ENCODE measurements around the gene F7. TPM values are rescaled to one million over a fixed set of nuclear protein-coding genes. Genes with fewer than 3 reads are reported as not detected.
A peak's percentile ranks its signal among the peaks of the same experiment; 100 is the strongest.

F7 gene
- total and polyA plus RNA-seq, 9 of the 15 experiments (the other 6 are each of a cell fraction or from before 2014, with no cell fraction given): not detected

GRCh38 chr13:113138792-113139551 is 33.4 kb downstream of the F7 start (continued):
- TF ChIP-seq, protein P1, sequence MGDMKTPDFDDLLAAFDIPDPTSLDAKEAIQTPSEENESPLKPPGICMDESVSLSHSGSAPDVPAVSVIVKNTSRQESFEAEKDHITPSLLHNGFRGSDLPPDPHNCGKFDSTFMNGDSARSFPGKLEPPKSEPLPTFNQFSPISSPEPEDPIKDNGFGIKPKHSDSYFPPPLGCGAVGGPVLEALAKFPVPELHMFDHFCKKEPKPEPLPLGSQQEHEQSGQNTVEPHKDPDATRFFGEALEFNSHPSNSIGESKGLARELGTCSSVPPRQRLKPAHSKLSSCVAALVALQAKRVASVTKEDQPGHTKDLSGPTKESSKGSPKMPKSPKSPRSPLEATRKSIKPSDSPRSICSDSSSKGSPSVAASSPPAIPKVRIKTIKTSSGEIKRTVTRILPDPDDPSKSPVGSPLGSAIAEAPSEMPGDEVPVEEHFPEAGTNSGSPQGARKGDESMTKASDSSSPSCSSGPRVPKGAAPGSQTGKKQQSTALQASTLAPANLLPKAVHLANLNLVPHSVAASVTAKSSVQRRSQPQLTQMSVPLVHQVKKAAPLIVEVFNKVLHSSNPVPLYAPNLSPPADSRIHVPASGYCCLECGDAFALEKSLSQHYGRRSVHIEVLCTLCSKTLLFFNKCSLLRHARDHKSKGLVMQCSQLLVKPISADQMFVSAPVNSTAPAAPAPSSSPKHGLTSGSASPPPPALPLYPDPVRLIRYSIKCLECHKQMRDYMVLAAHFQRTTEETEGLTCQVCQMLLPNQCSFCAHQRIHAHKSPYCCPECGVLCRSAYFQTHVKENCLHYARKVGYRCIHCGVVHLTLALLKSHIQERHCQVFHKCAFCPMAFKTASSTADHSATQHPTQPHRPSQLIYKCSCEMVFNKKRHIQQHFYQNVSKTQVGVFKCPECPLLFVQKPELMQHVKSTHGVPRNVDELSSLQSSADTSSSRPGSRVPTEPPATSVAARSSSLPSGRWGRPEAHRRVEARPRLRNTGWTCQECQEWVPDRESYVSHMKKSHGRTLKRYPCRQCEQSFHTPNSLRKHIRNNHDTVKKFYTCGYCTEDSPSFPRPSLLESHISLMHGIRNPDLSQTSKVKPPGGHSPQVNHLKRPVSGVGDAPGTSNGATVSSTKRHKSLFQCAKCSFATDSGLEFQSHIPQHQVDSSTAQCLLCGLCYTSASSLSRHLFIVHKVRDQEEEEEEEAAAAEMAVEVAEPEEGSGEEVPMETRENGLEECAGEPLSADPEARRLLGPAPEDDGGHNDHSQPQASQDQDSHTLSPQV (IDR thresholded peaks at IDR 0.05): peak; percentile 84
- TF ChIP-seq ETV5 (CRISPR knock-in tag; IDR thresholded peaks at IDR 0.05; ENCODE audit: low read depth) (peak; percentile 29; the same call in 1 of the 2 replicates), ZBTB40 (IDR thresholded peaks at IDR 0.05) (peak; percentile 60), ZBTB40 (CRISPR knock-in tag; IDR thresholded peaks at IDR 0.05) (no peak), CEBPB (tag; IDR thresholded peaks at IDR 0.05) (peak; percentile 63), ZEB2 (IDR thresholded peaks at IDR 0.05) (0 out of 2 replicates have a peak, but pooled peaks have one; percentile 37), MEF2D (tag; conservative IDR thresholded peaks at IDR 0.05; ENCODE audit: low read depth) (peak; percentile 50; the same call in 1 of the 2 replicates), SMAD3 (CRISPR knock-in tag; conservative IDR thresholded peaks at IDR 0.05) (0 out of 2 replicates have a peak, but pooled peaks have one; percentile 38), TBP (optimal IDR thresholded peaks at IDR 0.05; ENCODE audit: low read depth, low read length) (no peak), TEAD4 (IDR thresholded peaks at IDR 0.05; ENCODE audit: low read length) (no peak), TEAD4 (CRISPR knock-in tag; IDR thresholded peaks at IDR 0.05; ENCODE audit: borderline replicate concordance) (no peak), ATF1 (CRISPR knock-in tag; IDR thresholded peaks at IDR 0.05) (no peak), ATF1 (tag; IDR thresholded peaks at IDR 0.05) (0 out of 2 replicates have a peak, but pooled peaks have one; percentile 17)
- TF ChIP-seq, protein P2, sequence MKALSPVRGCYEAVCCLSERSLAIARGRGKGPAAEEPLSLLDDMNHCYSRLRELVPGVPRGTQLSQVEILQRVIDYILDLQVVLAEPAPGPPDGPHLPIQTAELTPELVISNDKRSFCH (CRISPR knock-in tag; IDR thresholded peaks at IDR 0.05): no peak
- TF ChIP-seq, protein P2 (tag; IDR thresholded peaks at IDR 0.05): no peak
